OCI-LY3 (cell line): ENCODE results near the gene ASPM.

Source experiments
- H2AFZ ChIP-seq: fragments of 200-600, 300-600 bp; shearing (Covaris generic); 2 replicates; pipeline ENCODE4 v1.6.0; 2014; ENCODE audit warnings: antibody characterized with exemption, low read depth, low read length
- H3K27ac ChIP-seq: fragments of 200-600, 300-600 bp; sonication (generic); 2 replicates; pipeline ENCODE4 v1.5.1; 2014; ENCODE audit warnings: mild to moderate bottlenecking, low read length, moderate library complexity, mixed read lengths
- H3K27me3 ChIP-seq: fragments of 200-600, 300-600 bp; sonication (generic); 2 replicates; pipeline ENCODE4 v1.6.1; 2014; ENCODE audit warnings: low read depth, low read length, mixed read lengths
- H3K36me3 ChIP-seq: fragments of 200-600, 300-600 bp; sonication (generic); replicated peaks from 2 replicates; pipeline ENCODE3; 2014; ENCODE audit warnings: low read depth, low read length, mixed read lengths
- H3K4me1 ChIP-seq: fragments of 300-600, 200-600 bp; sonication (generic); 2 replicates; pipeline ENCODE4 v1.6.1; 2014; ENCODE audit warnings: low read length, mixed read lengths
- H3K4me2 ChIP-seq: fragments of 200-600, 300-600 bp; sonication (generic); 2 replicates; pipeline ENCODE4 v1.6.1; 2014; ENCODE audit warnings: low read length, mixed read lengths
- H3K4me3 ChIP-seq: fragments of 300-600, 200-600 bp; sonication (generic); 2 replicates; pipeline ENCODE4 v1.5.1; 2014; ENCODE audit warnings: antibody characterized with exemption, mild to moderate bottlenecking, low read length, moderate library complexity
- H3K79me2 ChIP-seq: fragments of 300-600, 200-600 bp; shearing (Covaris generic); 2 replicates; pipeline ENCODE4 v1.6.1; 2014; ENCODE audit warnings: mild to moderate bottlenecking, low read length, mixed read lengths
- H3K9ac ChIP-seq: fragments of 300-600, 200-600 bp; shearing (Covaris generic); 2 replicates; pipeline ENCODE4 v1.6.0; 2014; ENCODE audit warnings: mild to moderate bottlenecking, low read length, moderate library complexity
- H3K9me3 ChIP-seq: fragments of 200-600, 300-600 bp; shearing (Covaris generic); 2 replicates; pipeline ENCODE4 v1.6.1; 2014; ENCODE audit warnings: low read length, mixed read lengths; ENCODE audit not compliant: insufficient read depth
- H4K20me1 ChIP-seq: fragments of 200-600, 300-600 bp; sonication (generic); 2 replicates; pipeline ENCODE4 v1.6.1; 2016; ENCODE audit warnings: low read length, mixed read lengths; ENCODE audit not compliant: insufficient read depth
- EZH2phosphoT487 ChIP-seq: fragments of 200-600 bp; shearing (Covaris generic); IDR thresholded peaks from 2 replicates; pipeline ENCODE4 v1.6.1; 2018; ENCODE audit warnings: antibody characterized with exemption, mixed run types, low read depth
- TF ChIP-seq, protein P1 (sequence below): fragments of 200-600, 300-600 bp; sonication (generic); IDR thresholded peaks from 2 replicates; pipeline ENCODE4 v1.5.1; 2014; ENCODE audit warnings: antibody characterized with exemption, low read length, low read depth

Gene ASPM, protein sequence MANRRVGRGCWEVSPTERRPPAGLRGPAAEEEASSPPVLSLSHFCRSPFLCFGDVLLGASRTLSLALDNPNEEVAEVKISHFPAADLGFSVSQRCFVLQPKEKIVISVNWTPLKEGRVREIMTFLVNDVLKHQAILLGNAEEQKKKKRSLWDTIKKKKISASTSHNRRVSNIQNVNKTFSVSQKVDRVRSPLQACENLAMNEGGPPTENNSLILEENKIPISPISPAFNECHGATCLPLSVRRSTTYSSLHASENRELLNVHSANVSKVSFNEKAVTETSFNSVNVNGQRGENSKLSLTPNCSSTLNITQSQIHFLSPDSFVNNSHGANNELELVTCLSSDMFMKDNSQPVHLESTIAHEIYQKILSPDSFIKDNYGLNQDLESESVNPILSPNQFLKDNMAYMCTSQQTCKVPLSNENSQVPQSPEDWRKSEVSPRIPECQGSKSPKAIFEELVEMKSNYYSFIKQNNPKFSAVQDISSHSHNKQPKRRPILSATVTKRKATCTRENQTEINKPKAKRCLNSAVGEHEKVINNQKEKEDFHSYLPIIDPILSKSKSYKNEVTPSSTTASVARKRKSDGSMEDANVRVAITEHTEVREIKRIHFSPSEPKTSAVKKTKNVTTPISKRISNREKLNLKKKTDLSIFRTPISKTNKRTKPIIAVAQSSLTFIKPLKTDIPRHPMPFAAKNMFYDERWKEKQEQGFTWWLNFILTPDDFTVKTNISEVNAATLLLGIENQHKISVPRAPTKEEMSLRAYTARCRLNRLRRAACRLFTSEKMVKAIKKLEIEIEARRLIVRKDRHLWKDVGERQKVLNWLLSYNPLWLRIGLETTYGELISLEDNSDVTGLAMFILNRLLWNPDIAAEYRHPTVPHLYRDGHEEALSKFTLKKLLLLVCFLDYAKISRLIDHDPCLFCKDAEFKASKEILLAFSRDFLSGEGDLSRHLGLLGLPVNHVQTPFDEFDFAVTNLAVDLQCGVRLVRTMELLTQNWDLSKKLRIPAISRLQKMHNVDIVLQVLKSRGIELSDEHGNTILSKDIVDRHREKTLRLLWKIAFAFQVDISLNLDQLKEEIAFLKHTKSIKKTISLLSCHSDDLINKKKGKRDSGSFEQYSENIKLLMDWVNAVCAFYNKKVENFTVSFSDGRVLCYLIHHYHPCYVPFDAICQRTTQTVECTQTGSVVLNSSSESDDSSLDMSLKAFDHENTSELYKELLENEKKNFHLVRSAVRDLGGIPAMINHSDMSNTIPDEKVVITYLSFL (N-terminal part only)

DNA sequence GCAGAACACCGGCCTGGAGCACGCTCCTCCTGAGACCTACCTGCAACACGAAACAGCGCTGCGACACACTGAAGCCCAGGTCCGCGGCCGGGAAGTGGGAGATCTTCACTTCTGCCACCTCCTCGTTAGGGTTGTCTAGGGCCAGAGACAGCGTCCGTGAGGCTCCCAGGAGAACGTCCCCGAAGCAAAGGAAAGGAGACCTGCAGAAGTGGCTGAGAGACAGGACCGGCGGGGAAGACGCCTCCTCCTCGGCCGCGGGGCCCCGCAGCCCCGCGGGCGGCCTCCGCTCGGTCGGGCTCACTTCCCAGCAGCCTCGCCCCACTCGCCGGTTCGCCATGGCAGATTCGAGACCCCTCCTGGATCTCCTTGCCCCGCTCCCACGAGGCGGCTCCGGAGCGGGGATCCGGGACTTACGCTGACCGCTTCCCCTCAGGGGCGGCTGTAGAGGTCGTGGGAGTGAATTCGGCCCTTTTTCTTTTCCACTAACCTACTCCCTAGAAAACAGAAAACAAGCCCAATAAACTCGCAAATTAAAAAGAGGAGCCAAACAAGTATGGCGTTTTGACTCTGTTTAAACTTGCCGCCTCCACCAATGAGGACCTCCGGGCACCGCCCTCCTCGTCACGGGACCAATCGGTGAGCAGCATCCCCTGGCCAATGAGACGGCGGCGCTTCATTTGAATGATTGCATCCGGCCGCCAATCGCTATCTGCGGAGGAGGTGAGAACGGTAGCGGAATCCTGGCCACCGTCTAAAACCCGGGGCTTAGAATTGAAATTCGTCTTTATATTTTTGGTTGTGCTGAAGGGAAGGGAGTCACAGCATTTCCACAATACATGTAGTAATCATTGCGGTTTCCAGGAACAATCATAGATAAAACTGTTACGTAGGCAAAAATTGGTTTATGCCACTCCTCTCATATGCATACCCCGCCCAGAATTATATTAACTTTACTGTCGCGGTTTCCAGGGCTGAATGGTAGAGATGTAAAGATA is at the start of gene ASPM:
ASPM (minus strand) TSS at position 569 of the 995 bp plus-strand sequence; CDS start at position 337, 232 bp downstream.
- peak within 1 kb of the TSS; percentile 94 for H2AFZ ChIP-seq
- TF ChIP-seq EZH2phosphoT487 = no peak
- peak within 1 kb of the TSS; percentile 91 for H3K4me3 ChIP-seq
- H3K27ac ChIP-seq = peak within 1 kb of the TSS; percentile 81
- peaks cover 26% of the 10 kb centered on the region for H3K36me3 ChIP-seq
- H3K9ac ChIP-seq = peak within 1 kb of the TSS; percentile 91
- peaks cover 10% of the 10 kb centered on the region; the same call in 1 of the 2 replicates for H4K20me1 ChIP-seq
- H3K27me3 ChIP-seq = no peaks in the 10 kb centered on the region
- peaks cover 6% of the 10 kb centered on the region for H3K4me1 ChIP-seq
- H3K4me2 ChIP-seq = peak within 1 kb of the TSS; percentile 88
- peaks cover 50% of the 10 kb centered on the region for H3K79me2 ChIP-seq
- no peaks in the 10 kb centered on the region for H3K9me3 ChIP-seq

DNA sequence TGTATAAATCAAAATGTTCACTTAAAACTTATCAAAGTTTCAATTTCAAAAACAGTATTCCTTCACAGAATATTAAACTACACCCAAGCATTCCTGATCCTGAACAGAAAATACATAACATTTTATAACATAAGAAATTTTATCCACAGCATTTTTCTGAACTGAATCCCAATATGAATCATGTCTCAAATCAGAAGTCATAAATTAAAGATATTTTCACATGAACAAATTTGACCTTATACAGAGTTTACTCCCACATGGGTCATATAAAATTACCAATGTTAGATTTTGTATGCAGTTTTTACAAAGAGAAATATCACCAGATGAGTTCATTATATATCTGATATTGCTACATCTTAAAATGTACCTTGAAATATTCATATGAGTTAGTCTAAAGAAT is 48.6 kb upstream of the ASPM start:
- H3K9ac ChIP-seq = no peak overlapping the region

DNA sequence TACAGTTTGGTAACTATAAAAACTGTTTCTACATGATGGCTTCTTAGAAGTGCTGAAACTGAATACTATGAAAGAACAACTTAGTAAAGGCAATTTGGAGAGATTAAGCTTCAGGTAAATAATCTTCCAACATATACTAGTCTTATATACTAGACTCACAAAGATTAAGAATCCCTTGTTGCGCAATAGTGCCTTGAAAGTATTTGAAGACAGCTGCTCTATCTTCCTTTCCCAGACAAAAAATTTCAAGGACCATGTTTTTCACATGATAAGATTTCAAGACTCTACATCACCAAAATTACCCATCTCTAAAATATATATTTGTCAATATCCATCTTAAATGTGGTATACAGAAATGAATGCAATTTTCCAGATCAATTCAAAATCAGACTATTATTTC is 37.7 kb upstream of the ASPM start:
- no peak overlapping the region for H3K27ac ChIP-seq
- H3K79me2 ChIP-seq = no peaks in the 10 kb centered on the region
- H3K9ac ChIP-seq = no peak overlapping the region
- H3K36me3 ChIP-seq = peaks cover 42% of the 10 kb centered on the region
- no peaks in the 10 kb centered on the region for H3K9me3 ChIP-seq
- H3K4me1 ChIP-seq = peaks cover 7% of the 10 kb centered on the region
- H3K4me3 ChIP-seq = no peak overlapping the region
- H3K27me3 ChIP-seq = no peaks in the 10 kb centered on the region
- H3K4me2 ChIP-seq = no peak overlapping the region
- no peak overlapping the region for H2AFZ ChIP-seq
- H4K20me1 ChIP-seq = no peaks in the 10 kb centered on the region; the same call in 1 of the 2 replicates
- no peak for TF ChIP-seq EZH2phosphoT487
- TF ChIP-seq, protein P1, sequence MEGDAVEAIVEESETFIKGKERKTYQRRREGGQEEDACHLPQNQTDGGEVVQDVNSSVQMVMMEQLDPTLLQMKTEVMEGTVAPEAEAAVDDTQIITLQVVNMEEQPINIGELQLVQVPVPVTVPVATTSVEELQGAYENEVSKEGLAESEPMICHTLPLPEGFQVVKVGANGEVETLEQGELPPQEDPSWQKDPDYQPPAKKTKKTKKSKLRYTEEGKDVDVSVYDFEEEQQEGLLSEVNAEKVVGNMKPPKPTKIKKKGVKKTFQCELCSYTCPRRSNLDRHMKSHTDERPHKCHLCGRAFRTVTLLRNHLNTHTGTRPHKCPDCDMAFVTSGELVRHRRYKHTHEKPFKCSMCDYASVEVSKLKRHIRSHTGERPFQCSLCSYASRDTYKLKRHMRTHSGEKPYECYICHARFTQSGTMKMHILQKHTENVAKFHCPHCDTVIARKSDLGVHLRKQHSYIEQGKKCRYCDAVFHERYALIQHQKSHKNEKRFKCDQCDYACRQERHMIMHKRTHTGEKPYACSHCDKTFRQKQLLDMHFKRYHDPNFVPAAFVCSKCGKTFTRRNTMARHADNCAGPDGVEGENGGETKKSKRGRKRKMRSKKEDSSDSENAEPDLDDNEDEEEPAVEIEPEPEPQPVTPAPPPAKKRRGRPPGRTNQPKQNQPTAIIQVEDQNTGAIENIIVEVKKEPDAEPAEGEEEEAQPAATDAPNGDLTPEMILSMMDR = no peak

More for the DNA sequence above, 48.6 kb upstream of the ASPM start:
- Histone ChIP-seq H3K4me2 (no peak overlapping the region), H3K4me3 (no peak overlapping the region), H3K79me2 (peaks cover 13% of the 10 kb centered on the region), H4K20me1 (no peaks in the 10 kb centered on the region), H3K27ac (no peak overlapping the region), H3K9me3 (no peaks in the 10 kb centered on the region), H2AFZ (no peak overlapping the region), H3K4me1 (peaks cover 17% of the 10 kb centered on the region), H3K36me3 (peaks cover 3% of the 10 kb centered on the region), H3K27me3 (no peaks in the 10 kb centered on the region)
- TF ChIP-seq, protein P1 = no peak
- no peak for TF ChIP-seq EZH2phosphoT487
